Lower leg skin (tissue), 3 donors: ENCODE results near the gene NECAP2.

Experiments used
- POLR2A ChIP-seq, 2 donors: fragments of 450-650 bp; IDR thresholded peaks; one replicate each; pipeline ENCODE4 v1.6.1; 2016 to 2017; ENCODE audit warnings: antibody characterized with exemption in 2 of 2, mild to moderate bottlenecking in 1 of 2, moderate library complexity in 1 of 2
- TF ChIP-seq, protein P1 (sequence below), 3 donors: fragments of 450-650 bp; IDR thresholded peaks; one replicate each; pipeline ENCODE4 v1.5.1; 2016; ENCODE audit warnings: antibody characterized with exemption in 3 of 3, mild to moderate bottlenecking in 3 of 3, moderate library complexity in 2 of 3

DNA sequence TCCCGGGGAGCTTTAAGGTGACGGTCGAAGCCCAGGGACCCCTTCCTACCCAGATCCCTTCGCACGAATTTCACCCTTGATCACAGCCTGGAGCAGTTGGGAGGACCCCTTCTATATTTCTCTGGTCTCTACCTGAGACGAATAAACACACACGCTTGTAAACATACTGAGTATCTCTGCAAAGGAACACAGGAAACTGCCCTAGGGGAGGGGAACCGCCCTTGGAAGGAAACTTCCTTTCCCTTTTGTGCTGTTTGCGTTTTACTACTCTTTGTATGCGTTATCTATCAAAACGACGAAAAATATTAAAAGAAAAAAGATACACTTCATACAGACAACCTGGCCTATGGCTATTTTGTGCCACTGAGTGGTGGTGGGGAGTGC, 750 bp downstream of the NECAP2 start:
- TF ChIP-seq POLR2A (IDR thresholded peaks at IDR 0.05) = no peak
- TF ChIP-seq, protein P1, sequence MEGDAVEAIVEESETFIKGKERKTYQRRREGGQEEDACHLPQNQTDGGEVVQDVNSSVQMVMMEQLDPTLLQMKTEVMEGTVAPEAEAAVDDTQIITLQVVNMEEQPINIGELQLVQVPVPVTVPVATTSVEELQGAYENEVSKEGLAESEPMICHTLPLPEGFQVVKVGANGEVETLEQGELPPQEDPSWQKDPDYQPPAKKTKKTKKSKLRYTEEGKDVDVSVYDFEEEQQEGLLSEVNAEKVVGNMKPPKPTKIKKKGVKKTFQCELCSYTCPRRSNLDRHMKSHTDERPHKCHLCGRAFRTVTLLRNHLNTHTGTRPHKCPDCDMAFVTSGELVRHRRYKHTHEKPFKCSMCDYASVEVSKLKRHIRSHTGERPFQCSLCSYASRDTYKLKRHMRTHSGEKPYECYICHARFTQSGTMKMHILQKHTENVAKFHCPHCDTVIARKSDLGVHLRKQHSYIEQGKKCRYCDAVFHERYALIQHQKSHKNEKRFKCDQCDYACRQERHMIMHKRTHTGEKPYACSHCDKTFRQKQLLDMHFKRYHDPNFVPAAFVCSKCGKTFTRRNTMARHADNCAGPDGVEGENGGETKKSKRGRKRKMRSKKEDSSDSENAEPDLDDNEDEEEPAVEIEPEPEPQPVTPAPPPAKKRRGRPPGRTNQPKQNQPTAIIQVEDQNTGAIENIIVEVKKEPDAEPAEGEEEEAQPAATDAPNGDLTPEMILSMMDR (IDR thresholded peaks at IDR 0.05) = no peak
